ENCODE measurements around the gene STYK1. TPM values are rescaled to one million over a fixed set of nuclear protein-coding genes. Genes with fewer than 3 reads are reported as not detected.
A peak's percentile ranks its signal among the peaks of the same experiment; 100 is the strongest.
"Not testable (repeated sequence)": the region's sequence is repeated elsewhere in the genome, so short reads cannot be mapped to it uniquely, and the experiment has no call there.

Gene STYK1
- total RNA-seq, 2 donors from 2014 or later = not detected

DNA sequence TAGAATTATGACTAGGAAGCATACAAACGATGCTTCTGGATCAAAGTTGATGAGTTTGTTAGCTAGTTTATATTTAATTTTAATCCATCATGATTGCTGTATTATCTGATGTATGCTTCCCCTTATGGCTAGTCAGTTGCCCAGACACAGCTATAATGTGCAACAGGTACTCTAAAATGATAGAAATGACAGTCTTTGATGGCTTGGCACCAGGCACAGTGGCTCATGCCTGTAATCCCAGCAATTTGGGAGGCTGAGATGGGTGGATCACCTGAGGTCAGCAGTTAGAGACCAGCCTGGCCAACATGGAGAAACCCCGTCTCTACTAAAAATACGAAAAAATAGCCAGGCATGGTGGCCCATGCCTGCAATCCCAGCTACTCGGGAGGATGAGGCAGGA is 62.6 kb downstream of the STYK1 start:
- DNase-seq; H3K9me3 ChIP-seq (ENCODE audit: control insufficient read depth, low read length, poor library complexity, severe bottlenecking); H3K27me3 Mint-ChIP-seq; ATAC-seq; H3K4me3 Mint-ChIP-seq; H3K36me3 Mint-ChIP-seq (ENCODE audit: low read depth): not testable (repeated sequence)
- Mint-ChIP-seq H3K4me1 (peaks cover 20% of the 10 kb centered on the region), H3K27ac (peak overlapping the region; percentile 97)

DNA sequence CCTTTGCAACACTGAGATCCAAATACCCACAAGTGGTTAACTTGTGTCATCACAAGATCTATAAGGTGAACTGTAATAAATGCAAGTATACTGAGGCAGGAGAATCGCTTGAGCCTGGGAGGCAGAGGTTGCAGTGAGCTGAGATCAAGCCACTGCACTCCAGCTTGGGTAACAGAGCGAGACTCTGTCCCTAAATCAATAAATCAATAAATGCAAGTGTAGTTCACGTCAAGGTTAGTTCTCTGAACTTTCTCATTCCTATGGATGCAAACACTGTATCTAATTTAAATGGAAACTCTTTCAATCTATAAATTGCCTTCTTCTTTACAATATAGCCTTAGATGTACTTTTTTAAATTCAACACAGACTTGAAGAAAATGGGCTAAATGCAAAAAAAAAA is 63.7 kb downstream of the STYK1 start:
- Mint-ChIP-seq H3K27me3 (no peaks in the 10 kb centered on the region), H3K4me1 (peaks cover 20% of the 10 kb centered on the region), H3K36me3 (ENCODE audit: low read depth) (peaks cover 4% of the 10 kb centered on the region), H3K4me3 (no peak overlapping the region), H3K27ac (peak overlapping the region; percentile 47)
- ATAC-seq = no peak
- H3K9me3 ChIP-seq (ENCODE audit: control insufficient read depth, low read length, poor library complexity, severe bottlenecking) = no peaks in the 10 kb centered on the region
- DNase-seq = no peak

DNA sequence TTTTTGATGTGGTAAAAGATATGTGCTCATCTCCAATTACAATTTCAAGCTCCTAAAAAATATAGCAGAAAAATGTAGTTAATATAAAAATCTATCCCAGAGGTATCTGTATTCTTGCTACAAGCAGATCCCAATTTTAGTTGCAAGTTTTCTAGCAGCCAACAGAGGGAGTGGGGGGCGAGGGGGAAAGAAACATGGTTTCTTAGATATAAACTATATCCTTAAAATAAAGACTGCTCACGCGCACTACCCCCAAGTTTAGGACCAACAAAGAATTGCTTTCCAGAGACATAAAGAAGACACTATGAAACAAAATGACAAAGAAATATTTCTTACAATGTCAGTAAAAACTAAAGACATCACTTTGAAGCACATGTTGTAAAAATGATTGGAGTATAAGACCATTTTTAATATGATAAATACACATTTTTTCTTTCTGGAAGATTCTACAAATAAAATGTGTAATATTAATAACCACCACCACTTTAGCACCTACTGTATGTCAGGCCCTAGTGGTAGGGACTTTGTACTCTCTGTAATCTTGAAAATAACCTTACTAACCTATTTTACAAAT is 65.9 kb downstream of the STYK1 start:
- H3K4me3 Mint-ChIP-seq = no peak overlapping the region
- peaks cover 16% of the 10 kb centered on the region for H3K4me1 Mint-ChIP-seq
- no peak overlapping the region for H3K27ac Mint-ChIP-seq
- no peaks in the 10 kb centered on the region for H3K27me3 Mint-ChIP-seq
- ATAC-seq (no peak), DNase-seq (no peak)
- peaks cover 3% of the 10 kb centered on the region for H3K36me3 Mint-ChIP-seq (ENCODE audit: low read depth)
- H3K9me3 ChIP-seq (ENCODE audit: control insufficient read depth, low read length, poor library complexity, severe bottlenecking) = no peaks in the 10 kb centered on the region

DNA sequence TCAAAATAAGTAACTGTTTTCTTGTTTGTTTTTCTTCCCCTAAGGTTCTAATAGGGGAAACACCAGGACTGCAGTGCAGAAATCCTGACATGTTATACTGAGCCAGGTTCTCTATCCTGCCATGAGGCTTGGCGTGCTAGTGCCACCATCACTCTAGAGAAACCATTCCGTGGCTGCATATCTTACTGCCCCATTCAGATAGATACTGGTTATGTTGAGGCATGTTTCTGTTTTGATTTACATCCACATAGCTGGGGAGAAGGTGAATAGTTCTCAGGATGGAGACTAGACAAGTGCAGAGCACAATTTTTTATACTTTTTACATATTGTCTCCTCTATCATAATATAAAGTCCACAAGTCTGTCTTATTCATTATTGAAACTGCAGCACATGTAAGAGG is 72.0 kb downstream of the STYK1 start:
- ATAC-seq (no peak), DNase-seq (no peak)
- H3K36me3 Mint-ChIP-seq (ENCODE audit: low read depth) = peaks cover 2% of the 10 kb centered on the region
- H3K27me3 Mint-ChIP-seq = no peaks in the 10 kb centered on the region
- H3K4me1 Mint-ChIP-seq = peaks cover 8% of the 10 kb centered on the region
- no peak overlapping the region for H3K27ac Mint-ChIP-seq
- H3K9me3 ChIP-seq (ENCODE audit: control insufficient read depth, low read length, poor library complexity, severe bottlenecking) = no peaks in the 10 kb centered on the region
- H3K4me3 Mint-ChIP-seq = no peak overlapping the region

DNA sequence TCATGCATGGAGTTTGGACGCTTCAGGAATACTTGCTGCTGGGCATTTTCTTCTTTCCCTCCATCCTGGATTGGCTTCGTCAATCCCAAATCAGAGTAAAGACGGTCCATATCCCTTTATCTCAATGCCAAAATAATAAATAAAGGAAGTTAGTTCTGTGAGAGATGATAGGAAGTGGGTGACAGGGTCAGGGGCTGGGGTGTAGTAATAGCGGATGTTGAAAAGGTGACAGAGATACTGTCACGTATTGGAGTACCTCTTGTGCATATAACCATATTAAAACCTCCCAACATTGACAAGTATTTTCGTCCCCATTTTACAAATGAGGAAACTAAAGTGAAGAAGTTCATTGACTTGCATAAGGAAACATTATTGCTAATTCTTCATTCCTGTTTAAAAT is 72.9 kb downstream of the STYK1 start:
- no peaks in the 10 kb centered on the region for H3K9me3 ChIP-seq (ENCODE audit: control insufficient read depth, low read length, poor library complexity, severe bottlenecking)
- Mint-ChIP-seq H3K27me3 (no peaks in the 10 kb centered on the region), H3K4me3 (no peak overlapping the region), H3K4me1 (peaks cover 8% of the 10 kb centered on the region), H3K36me3 (ENCODE audit: low read depth) (peaks cover 2% of the 10 kb centered on the region), H3K27ac (no peak overlapping the region)
- DNase-seq = no peak
- ATAC-seq = no peak

DNA sequence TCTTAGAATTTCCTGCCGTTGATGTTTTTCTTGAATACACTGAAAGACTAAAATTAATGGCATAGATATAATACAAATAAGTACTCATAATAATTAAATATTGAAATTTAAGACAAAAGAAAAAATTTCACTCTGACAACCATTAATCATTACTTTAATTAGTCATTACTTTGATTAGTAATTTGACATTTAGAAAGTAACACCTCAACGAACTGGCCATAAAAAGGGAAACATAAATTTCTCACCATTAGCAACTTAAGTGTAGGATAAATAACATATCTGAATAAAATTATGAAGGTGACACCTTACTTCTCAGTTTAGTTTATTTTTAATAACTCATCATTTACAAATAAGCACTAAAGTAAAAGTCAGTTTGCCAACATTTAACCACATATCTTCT is 78.0 kb downstream of the STYK1 start:
- H3K27me3 Mint-ChIP-seq = no peaks in the 10 kb centered on the region
- peaks cover 2% of the 10 kb centered on the region for H3K36me3 Mint-ChIP-seq (ENCODE audit: low read depth)
- DNase-seq = no peak
- ATAC-seq = no peak
- H3K9me3 ChIP-seq (ENCODE audit: control insufficient read depth, low read length, poor library complexity, severe bottlenecking) = no peaks in the 10 kb centered on the region
- H3K4me3 Mint-ChIP-seq = no peak overlapping the region
- H3K27ac Mint-ChIP-seq = no peak overlapping the region
- no peaks in the 10 kb centered on the region for H3K4me1 Mint-ChIP-seq

DNA sequence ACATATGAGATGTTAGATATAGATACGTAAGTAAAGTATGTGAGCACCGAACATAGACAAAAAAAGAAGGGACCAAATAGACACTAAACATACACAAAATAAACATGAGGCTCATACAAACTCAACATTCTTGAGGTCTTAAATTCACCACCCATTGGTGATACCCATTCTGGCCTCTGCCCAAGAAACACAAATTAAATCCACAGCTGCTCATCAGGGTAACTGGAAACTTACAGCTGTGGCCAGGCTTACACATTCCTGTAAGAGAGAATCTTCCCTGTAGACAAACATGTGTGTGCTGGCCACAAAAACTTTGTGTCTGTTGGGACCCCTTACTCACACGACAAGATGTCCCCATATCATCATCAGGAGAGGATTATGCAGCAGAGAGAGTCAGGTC is 82.9 kb downstream of the STYK1 start:
- DNase-seq (no peak), ATAC-seq (no peak)
- Mint-ChIP-seq H3K4me1 (no peaks in the 10 kb centered on the region), H3K36me3 (ENCODE audit: low read depth) (peaks cover 2% of the 10 kb centered on the region), H3K4me3 (no peak overlapping the region), H3K27me3 (no peaks in the 10 kb centered on the region), H3K27ac (no peak overlapping the region)
- no peaks in the 10 kb centered on the region for H3K9me3 ChIP-seq (ENCODE audit: control insufficient read depth, low read length, poor library complexity, severe bottlenecking)

DNA sequence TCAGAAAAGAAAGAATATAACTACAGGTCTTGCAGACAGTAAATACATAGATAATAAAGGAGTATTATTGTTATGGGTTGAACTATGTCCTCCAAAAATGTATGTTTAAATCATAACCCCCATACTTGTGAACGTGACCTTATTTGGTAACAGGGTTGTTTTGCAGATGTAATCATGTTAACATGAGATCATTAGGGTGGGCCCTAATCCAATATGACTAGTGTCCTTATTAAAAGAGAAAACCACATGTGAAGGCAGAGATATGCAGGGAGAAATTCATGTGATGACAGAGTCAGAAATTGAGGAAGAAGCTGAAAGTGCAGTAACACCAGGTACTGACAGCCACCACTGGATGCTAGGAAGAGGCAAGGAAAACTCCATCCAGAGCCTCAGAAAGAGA is 89.4 kb downstream of the STYK1 start:
- ATAC-seq (no peak), DNase-seq (no peak)
- Mint-ChIP-seq H3K27me3 (no peaks in the 10 kb centered on the region), H3K27ac (no peak overlapping the region), H3K36me3 (ENCODE audit: low read depth) (no peaks in the 10 kb centered on the region), H3K4me1 (no peaks in the 10 kb centered on the region), H3K4me3 (no peak overlapping the region)
- no peaks in the 10 kb centered on the region for H3K9me3 ChIP-seq (ENCODE audit: control insufficient read depth, low read length, poor library complexity, severe bottlenecking)

DNA sequence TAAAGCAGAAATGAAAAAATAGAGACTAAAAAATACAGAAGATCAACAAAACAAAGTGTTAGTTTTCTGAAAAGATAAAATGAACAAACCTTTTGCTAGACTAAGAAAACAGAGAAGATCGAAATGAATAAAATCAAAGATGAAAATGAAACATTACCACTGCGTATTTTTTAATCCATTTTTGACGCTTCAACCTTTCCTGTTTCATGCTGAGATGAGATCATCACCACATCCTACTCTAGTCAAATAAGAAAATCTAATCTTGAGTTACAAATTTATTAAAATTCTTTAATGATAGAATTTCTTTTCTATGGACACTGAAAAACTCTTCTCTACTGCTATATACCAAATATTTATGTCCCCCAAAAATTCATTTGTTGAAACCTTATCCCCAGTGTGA is 91.1 kb downstream of the STYK1 start:
- ATAC-seq (no peak), DNase-seq (no peak)
- H3K9me3 ChIP-seq (ENCODE audit: control insufficient read depth, low read length, poor library complexity, severe bottlenecking) = no peaks in the 10 kb centered on the region
- Mint-ChIP-seq H3K4me1 (no peaks in the 10 kb centered on the region), H3K36me3 (ENCODE audit: low read depth) (no peaks in the 10 kb centered on the region), H3K27me3 (no peaks in the 10 kb centered on the region), H3K27ac (no peak overlapping the region), H3K4me3 (no peak overlapping the region)

DNA sequence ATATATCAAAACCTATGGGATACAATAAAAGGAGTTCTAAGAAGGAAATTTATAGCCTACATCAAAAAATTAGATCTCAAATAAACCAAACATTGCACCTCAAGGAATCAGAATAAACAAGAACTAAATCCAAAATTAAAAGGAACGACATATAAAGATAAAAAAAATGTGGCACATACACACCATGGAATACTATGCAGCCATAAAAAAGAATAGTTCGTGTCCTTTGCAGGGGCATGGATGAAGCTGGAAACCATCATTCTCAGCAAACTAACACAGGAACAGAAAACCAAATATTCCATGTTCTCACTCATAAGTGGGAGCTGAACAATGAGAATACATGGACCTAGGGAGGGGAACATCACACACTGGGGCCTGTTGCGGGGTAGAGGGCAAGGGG is 91.7 kb downstream of the STYK1 start:
- H3K9me3 ChIP-seq (ENCODE audit: control insufficient read depth, low read length, poor library complexity, severe bottlenecking); H3K27me3 Mint-ChIP-seq; H3K4me3 Mint-ChIP-seq; ATAC-seq; H3K36me3 Mint-ChIP-seq (ENCODE audit: low read depth); H3K27ac Mint-ChIP-seq; DNase-seq; H3K4me1 Mint-ChIP-seq: not testable (repeated sequence)

DNA sequence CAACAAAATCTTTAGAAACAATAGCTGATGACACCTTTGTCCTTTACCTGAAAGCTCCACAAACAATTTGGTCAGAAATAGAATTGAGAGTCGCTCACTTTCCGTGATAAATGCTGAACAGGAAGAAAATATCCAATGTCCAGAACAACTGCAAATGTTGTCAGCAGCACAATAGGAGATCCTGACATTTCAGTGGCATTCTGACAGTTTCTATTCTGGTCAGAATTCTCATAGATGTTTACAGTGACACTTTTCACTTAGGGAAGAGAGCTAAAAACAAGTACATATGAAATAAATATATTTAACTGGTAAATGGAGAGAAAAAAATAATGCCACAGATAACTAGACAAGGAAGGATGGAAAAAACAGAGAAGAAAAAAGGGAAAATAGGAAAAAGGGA is 99.5 kb downstream of the STYK1 start:
- Mint-ChIP-seq H3K4me1 (peaks cover 2% of the 10 kb centered on the region), H3K27me3 (peaks cover 24% of the 10 kb centered on the region), H3K36me3 (ENCODE audit: low read depth) (no peaks in the 10 kb centered on the region), H3K4me3 (no peak overlapping the region), H3K27ac (no peak overlapping the region)
- no peaks in the 10 kb centered on the region for H3K9me3 ChIP-seq (ENCODE audit: control insufficient read depth, low read length, poor library complexity, severe bottlenecking)
- DNase-seq (no peak), ATAC-seq (no peak)

DNA sequence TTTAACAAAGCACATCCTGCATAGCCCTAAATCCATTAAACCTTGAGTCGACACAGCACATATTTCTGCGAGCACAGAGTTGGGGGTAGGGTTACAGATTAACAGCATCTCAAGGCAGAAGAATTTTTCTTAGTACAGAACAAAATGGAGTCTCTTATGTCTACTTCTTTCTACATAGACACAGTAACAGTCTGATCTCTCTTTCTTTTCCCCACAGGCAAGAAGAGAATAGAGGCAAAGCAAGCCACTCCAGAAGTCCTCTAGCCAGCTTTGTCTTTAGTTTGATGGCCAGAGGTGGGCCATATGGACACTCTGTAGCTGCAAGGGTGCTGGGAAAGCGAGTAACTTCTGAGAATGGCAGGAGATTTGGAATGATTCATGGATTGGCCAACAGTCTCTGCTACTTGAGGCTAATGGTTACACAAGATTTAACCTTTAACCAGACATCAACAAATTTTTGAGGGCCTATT is 101.8 kb downstream of the STYK1 start:
- H3K36me3 Mint-ChIP-seq (ENCODE audit: low read depth); DNase-seq; H3K27ac Mint-ChIP-seq; ATAC-seq; H3K9me3 ChIP-seq (ENCODE audit: control insufficient read depth, low read length, poor library complexity, severe bottlenecking); H3K4me1 Mint-ChIP-seq; H3K4me3 Mint-ChIP-seq: not testable (repeated sequence)
- H3K27me3 Mint-ChIP-seq = peaks cover 32% of the 10 kb centered on the region

DNA sequence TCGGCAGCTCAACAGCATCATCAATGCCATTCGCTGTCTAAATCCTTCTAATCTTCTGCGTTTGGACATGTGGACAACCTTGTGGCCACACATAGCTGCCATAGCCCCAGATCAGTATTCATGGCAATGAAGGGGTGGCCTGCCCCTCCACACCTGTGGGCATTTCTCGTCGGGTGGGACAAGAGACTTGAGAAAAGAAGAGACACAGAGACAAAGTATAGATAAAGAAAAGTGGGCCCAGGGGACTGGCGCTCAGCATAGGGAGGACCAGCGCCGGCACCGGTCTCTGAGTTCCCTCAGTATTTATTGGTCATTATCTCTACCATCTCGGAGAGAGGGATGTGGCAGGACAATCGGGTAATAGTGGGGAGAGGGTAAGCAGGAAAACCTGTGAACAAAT is 102.7 kb downstream of the STYK1 start:
- DNase-seq (no peak), ATAC-seq (no peak)
- no peaks in the 10 kb centered on the region for H3K9me3 ChIP-seq (ENCODE audit: control insufficient read depth, low read length, poor library complexity, severe bottlenecking)
- H3K27me3 Mint-ChIP-seq = peaks cover 37% of the 10 kb centered on the region
- H3K27ac Mint-ChIP-seq = no peak overlapping the region
- no peaks in the 10 kb centered on the region for H3K36me3 Mint-ChIP-seq (ENCODE audit: low read depth)
- no peak overlapping the region for H3K4me3 Mint-ChIP-seq
- H3K4me1 Mint-ChIP-seq = no peaks in the 10 kb centered on the region
